Measurements from ENCODE around the gene ZNF335.
"Not testable (repeated sequence)": the region's sequence is repeated elsewhere in the genome, so short reads cannot be mapped to it uniquely, and the experiment has no call there.

The ZNF335 gene

GRCh38 chr20:45970646-45971424 lies 1.2 kb downstream of the ZNF335 start:
- DNase-seq = peak in 2 of 5 donors; percentile 14 to 16

GRCh38 chr20:45969712-45970634 lies 2.0 kb downstream of the ZNF335 start:
- DNase-seq = no peak

DNA sequence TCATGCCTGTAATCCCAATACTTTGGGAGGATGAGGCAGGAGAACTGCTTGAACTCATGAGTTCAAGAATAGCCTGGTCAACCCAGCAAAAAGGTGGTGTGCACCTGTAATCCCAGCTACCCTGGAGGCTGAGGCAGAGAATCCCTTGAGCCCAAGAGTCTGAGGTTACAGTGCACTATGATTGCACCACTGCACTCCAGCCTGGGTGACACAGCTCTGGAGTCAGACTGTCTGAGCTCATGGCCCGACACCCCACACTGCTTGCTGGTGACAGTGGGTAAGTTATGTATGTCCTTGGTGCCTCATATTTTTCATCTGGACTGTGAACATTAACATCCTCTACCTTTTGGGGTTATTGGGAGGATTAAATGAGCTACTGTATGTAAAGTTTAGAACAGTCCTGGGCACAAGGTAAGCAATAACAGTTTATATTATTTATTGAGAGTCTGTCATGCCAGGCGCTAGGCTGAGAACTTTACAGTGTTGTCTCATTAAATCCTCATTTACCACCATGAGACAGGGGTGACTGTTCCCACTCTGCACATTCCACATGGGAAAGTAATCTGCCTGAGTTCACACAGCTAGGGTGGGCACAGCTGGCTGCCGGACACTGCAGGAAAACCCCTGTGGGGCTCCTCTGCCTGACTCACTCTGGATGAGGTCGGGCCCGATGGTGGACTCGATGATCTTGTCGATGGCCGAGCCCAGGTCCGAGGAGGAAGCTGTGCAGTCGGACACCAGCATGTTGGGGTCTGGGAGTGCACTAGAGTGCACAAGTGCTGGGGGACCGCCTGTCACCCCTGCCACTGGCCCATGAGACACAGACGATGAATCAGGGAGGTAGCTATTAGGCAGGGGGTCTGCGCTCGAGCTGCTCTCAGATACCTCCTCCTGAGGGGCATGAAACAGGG lies 2.9 kb downstream of the ZNF335 start:
- no peak for DNase-seq

DNA sequence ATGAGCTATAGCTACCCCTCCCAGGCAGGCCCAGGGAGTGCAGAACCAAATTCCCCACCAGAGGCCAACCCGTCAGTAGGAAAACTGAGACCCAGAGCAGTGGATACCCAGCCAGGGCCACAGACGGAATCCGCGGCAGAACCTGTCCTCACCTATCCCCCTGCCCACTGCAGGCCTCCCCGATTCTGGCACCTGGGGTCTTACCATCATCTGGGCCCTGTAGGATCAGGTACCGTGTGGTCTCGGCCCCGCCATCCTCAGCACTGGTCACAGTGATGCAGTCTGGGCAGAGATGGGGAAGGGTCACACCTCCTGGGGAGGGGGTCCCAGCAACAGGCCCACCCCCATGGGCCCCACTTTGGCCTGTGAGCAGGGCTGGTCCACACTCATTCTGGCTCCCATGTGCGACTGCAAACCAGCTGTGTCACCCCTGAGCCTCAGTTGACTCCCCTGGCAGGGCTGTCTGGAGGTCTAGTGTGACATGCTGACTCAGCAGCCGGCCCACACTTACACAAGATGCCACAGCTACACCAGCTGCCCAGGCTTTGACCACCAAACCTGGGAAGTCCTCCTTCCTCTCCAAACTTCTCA lies 3.8 kb downstream of the ZNF335 start:
- DNase-seq = no peak

DNA sequence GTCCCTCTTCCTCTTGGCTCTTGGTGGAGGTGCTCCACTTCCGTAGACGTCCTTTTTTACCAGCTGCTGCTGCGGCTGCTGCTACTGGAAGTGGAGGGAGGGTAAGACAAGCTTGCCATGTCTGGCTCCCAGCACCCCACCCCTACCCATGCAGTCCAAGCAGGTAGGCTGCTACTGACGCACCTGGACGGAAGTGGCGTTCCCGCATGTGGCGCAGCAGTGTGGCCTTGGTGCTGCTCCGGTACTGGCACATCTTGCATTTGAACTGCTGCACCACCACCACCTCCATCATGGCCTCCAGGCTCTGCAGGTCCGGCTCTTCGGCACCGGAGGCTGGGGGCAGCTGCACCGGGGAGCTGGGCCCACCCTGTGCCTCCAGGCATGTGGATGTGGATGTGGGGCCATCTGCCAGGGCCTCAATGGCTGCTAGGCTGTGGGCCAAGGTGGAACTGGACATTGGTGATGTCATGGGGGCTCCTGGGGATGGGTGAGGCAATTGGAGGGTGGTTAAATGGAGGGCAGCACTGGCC lies 4.4 kb downstream of the ZNF335 start:
- DNase-seq = no peak

DNA sequence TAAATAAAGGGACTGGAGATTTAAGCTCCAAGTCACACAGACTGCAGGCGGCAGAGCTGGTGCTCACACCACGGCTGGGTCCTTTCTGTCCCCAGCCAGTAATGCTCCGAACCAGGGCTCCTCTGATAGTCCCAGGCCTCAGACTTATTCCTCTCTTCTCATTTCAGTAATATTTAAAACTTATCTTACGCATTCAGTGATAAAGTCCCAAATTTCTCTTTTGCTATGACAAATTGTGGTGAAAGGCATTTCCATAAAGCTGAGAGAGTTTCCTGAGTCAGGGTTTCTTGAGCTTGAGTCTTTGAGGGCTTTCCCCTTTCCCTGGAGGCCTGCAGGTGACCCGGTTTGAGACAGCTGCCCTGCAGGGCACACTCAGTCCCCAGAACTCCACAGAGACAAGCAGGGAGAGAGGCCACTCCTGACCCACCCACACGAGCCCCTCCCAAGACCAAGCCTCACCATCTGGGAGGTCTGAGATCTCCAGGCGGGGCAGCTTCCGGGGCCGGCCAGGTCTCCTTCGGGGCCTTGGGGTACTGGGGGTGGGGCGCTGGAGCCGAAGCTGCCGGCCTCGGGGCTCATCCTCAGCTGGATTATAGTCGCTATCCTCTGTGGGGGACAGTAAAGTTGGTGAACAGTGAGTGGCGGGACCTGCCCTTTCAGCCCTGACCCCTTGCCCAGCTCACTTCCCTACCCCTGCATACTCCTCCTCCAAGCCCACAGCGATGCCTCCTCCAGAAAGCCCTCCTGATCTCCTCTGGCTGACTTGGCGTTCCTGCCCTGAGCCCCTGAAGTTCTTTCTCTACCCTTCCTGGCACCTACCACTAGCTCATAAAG lies 6.6 kb downstream of the ZNF335 start:
- no peak for DNase-seq

GRCh38 chr20:45964006-45964400 lies 8.0 kb downstream of the ZNF335 start:
- DNase-seq = no peak

DNA sequence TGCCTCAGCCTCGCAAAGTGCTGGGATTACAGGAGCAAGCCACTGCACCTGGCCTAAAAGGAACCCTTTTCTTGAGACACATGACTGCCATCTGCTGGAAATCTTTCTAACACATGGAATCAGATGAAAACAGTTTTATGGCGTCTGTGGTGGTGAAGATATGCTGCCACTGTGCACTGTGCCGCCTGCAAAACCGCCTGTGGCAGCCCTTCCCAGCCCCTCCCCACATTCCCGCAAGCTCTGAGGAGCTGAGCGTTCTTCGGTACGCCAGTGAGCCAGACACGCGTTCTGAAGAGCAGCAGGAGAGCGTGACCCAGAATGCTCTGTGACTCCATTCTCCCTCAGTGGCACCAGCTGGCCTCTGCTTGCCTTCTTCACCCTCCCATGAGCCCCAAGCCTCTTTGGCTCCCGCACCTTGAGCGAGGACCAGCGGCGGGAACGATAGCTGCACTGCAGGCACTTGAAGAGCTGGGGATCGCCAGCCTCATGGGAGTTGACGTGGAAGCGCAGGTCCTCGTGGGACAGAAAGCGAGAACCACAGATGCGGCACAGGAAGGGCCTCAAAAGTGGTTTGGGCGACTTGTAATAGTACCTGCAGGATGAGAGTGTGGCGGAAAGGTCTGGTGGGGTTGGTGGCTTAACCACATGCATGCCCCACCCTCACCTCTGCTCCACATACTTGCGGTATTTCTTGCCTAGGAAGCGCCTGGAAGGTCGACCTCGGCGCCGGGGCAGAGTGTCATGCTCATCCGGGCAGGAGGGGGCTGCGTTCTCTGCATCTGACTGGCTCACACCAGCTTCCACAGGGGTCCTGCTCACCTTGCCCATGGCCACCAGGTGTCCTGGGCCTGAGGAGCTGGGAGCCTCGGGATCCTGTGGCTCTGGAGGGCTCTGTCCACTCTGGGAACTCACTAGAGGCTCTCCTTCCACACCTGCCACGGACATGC lies 8.7 kb downstream of the ZNF335 start:
- no peak for DNase-seq

DNA sequence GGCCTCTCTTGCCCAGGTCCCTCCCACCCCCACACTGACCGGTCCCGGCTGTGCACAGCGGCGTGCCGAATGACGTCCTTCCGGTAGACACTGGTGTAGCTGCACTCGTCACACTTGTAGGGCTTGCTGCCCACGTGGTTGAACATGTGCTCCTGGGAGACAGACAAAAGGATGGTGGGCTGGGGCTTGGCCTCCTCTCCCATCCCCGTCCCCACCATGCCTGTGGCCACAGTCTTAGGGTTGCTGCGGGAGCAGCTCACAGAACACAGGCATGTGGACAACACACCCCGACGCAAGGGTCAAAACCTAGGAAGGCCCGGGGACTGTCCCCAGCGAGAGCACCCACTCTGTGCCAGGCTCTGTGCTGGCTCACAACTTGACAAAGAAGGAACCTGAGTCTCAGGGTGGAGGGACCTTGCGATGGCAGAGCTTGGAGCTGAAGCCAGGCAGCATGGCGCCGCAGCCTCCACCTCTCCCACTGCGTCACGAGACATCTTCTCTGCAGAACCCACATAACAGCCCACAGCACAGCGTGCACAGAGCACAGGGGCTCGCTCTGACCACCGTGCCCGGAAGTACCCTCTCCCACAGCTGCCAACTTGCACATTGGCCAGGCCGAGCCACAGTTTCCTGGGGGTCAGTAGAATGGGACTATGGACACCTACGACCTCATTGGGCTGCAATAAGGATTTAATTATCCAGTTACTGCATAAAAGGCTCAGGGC lies 9.8 kb downstream of the ZNF335 start:
- no peak for DNase-seq

DNA sequence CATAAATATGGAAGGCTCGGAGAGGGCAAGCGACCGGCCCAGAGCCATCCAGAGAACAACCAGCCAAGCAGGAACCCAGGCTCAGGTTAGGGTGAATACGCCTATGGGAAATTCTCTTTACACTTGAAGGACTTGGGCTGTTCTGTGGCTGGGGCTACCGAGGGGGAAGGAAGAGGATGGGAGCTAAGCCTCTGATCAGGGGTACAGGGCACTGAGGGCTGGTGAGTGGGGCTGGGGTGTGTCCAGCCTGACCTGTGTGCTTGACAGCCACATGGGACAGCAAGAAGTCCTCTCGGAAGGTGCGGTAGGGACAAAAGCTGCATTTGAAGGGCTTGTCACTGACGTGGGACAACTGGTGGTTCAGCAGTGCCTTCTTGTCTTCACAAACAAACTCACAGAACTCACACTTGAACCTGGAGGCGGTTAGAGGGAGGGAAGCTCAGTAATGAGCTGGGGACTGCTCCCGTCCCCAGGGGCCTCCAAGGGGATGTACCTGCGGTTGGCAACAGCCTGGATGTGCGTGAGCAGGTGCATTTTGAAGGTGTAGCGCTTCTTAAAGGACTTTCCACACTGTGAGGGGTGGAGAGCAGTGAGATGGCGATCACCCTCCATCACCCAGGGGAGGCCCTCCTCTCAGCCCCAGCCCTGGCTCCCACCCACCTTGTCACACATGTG lies 11.9 kb downstream of the ZNF335 start:
- DNase-seq = no peak

GRCh38 chr20:45959126-45959525 lies 12.9 kb downstream of the ZNF335 start:
- no peak for DNase-seq

- no peak for DNase-seq
Measured at GRCh38 chr20:45958593-45958992, 13.4 kb downstream of the ZNF335 start.

- no peak for DNase-seq
Measured at GRCh38 chr20:45957021-45957941, 14.7 kb downstream of the ZNF335 start.

DNA sequence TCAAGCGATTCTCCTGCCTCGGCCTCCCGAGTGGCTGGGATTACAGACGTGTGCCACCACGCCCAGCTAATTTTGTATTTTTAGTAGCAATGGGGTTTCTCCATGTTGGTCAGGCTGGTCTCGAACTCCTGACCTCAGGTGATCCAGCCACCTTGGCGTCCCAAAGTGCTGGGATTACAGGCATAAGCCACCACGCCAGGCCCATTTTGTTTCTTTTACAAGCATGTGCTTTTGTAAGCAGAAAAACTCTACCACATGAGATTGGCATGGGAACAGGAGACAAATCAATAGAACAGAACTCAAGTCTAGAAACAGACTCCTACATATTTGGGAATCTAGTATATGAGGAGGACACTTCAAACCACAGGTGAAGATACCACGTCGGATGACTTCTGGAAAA lies 15.7 kb downstream of the ZNF335 start:
- DNase-seq = not testable (repeated sequence)

DNA sequence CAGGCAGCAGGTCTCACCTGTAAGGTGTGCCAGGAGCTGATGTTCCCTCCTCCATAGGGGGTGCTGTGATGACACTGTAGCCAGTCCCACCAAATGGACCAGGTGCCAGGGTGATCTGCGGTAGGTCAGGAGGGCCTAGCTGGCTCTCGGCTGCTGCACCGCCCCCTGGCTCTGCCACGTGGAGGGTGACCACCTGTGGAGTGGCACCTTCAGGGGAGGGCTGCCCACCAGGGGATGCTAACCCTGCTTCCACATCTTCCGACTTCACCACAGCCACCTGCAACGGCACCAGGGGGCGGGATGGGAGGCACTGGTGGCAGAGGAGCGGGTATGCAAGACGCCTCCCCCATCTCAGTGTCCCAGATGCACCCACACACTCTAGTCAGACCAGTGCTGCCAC lies 18.3 kb downstream of the ZNF335 start:
- DNase-seq = no peak

GRCh38 chr20:45952861-45953260 lies 19.1 kb downstream of the ZNF335 start:
- no peak for DNase-seq
